CD4-positive, alpha-beta T cell (primary cell): Measurements from ENCODE around the gene GSE1. TPM values are rescaled to one million over a fixed set of nuclear protein-coding genes. Genes with fewer than 3 reads are reported as not detected.

Experiments used
- ATAC-seq: fragments of 200-7000 bp; cut with Tn5 transposase; one replicate; pipeline ENCODE4 v1.10.0; 2022; ENCODE audit warnings: mild to moderate bottlenecking; ENCODE audit not compliant: poor library complexity
- CTCF ChIA-PET: fragments of 350-600 bp; sonication (Branson Sonifier 250); formaldehyde crosslinking; loops from one replicate; lab custom pipeline; 2021; ENCODE audit warnings: antibody characterized with exemption, inconsistent platforms; lab: Charles Lee
- POLR2A ChIA-PET: fragments of 350-600 bp; sonication (Branson Sonifier 250); formaldehyde crosslinking; loops from one replicate; lab custom pipeline; 2021; ENCODE audit warnings: antibody characterized with exemption, inconsistent platforms; lab: Charles Lee
- DNase-seq, 14 experiments: peaks; one replicate each; pipeline ENCODE4 v3.0.0-alpha.2; 2013 to 2020; ENCODE audit warnings: mixed read lengths in 2 of 14
- H3K27ac ChIP-seq, 2 donors: one replicate each; pipeline versions ENCODE4 v1.5.1 to v1.7.0; 2013; ENCODE audit warnings: low read length in 2 of 2, low read depth in 1 of 2, mild to moderate bottlenecking in 1 of 2
- H3K27me3 ChIP-seq, 2 experiments: 1 replicate in 1 of 2; 2 replicates in 1 of 2; pipeline versions ENCODE4 v1.6.1 to v1.7.0; 2013; ENCODE audit warnings: low read length in 2 of 2, control low read depth in 1 of 2, mild to moderate bottlenecking in 1 of 2, moderate library complexity in 1 of 2; ENCODE audit not compliant: insufficient read depth in 2 of 2, control insufficient read depth in 1 of 2
- H3K36me3 ChIP-seq: one replicate; pipeline ENCODE4 v1.6.1; 2013; ENCODE audit warnings: low read length, control low read depth; ENCODE audit not compliant: insufficient read depth
- H3K4me1 ChIP-seq: one replicate; pipeline ENCODE4 v1.6.1; 2013; ENCODE audit warnings: low read length, control low read depth; ENCODE audit not compliant: insufficient read depth
- H3K4me3 ChIP-seq: one replicate; pipeline ENCODE4 v1.5.1; 2013; ENCODE audit warnings: mild to moderate bottlenecking, low read length, moderate library complexity
- H3K9me3 ChIP-seq, 2 experiments: 1 replicate in 1 of 2; 2 replicates in 1 of 2; pipeline versions ENCODE4 v1.6.1 to v1.7.0; 2013; ENCODE audit warnings: low read length in 2 of 2, mild to moderate bottlenecking in 2 of 2, control low read depth in 1 of 2, moderate library complexity in 1 of 2; ENCODE audit not compliant: control insufficient read depth in 1 of 2, insufficient read depth in 1 of 2
- H3K27ac Mint-ChIP-seq: one replicate; pipeline ENCODE4 v1.8.0; 2020; ENCODE audit warnings: mixed read lengths
- H3K27me3 Mint-ChIP-seq: one replicate; pipeline ENCODE4 v1.8.0; 2021; ENCODE audit warnings: mixed read lengths
- H3K36me3 Mint-ChIP-seq: one replicate; pipeline ENCODE4 v1.8.0; 2021; ENCODE audit warnings: low read depth, mixed read lengths
- H3K4me1 Mint-ChIP-seq: one replicate; pipeline ENCODE4 v1.8.0; 2021; ENCODE audit warnings: low read depth, mixed read lengths
- H3K4me3 Mint-ChIP-seq: one replicate; pipeline ENCODE4 v1.8.0; 2020; ENCODE audit warnings: mild to moderate bottlenecking, mixed read lengths
- H3K9me3 Mint-ChIP-seq: one replicate; pipeline ENCODE4 v1.8.0; 2020; ENCODE audit warnings: mixed read lengths
- intact Hi-C, 2 experiments: fragments of 100-400 bp; cut with DNase I in 1 of 2; cut with micrococcal nuclease in 1 of 2; formaldehyde crosslinking; loops; one replicate each; pipeline versions ENCODE4 v1.15.1 to v1.9.0; 2023 to 2025; cut with DNase I, micrococcal nuclease
- total RNA-seq, 174 experiments: library from RNA in 2 of 174; stranded (reverse) in 2 of 174; gene quantifications; one replicate each; pipeline ENCODE4 v1.2.3 and lab custom pipeline; 2021 to 2026
- TF ChIP-seq, protein P1 (sequence below): fragments of 200-600 bp; IDR thresholded peaks from one replicate; pipeline ENCODE4 v1.8.0; 2022; ENCODE audit warnings: antibody characterized with exemption, mild to moderate bottlenecking

Gene GSE1
- total RNA-seq, 2 experiments from 2014 or later, result 11.7 to 13.7 TPM

DNA sequence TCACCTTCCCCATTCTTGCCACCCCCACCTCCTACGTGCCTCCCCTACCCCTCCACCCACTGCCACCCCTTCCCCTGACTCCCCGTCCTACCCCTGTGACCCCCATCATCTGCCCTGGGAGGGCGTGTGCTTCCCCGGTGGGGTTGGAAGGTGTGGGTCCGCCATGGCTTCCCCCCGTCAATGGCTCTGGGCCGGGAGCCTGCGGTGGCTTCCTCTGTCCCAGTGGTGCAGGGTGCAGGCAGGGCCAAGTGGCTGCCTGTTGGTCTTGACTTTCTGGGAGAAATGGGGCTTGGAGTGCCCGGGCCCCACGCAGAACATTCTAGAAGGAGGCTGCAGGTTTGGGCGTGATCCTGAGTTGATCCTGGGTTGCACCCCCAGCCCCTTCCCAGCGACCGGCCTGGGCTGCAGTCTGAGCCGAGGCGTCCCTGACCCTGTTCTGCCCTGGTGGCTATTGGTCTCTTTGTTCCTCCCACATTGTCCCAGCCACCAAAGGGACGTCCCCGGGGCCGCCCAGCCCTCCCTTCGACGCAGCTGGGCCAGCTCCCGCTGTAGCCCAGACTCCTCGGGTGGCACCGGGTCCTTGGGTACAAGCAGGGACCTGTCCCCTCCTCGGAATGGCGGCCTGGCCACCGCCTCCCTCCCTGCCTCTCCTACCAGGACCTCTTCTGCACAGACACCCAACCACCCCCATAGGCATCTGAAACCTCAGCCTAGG, 25.7 kb downstream of the GSE1 start:
- ATAC-seq (no peak), DNase-seq (no peak)
- POLR2A ChIA-PET, result no interaction called here
- intact Hi-C loops, result no loop called here
- H3K4me1 Mint-ChIP-seq, result no peaks in the 10 kb centered on the region
- no peaks in the 10 kb centered on the region for H3K27me3 ChIP-seq
- H3K27me3 Mint-ChIP-seq, result no peaks in the 10 kb centered on the region
- CTCF ChIA-PET, result no interaction called here
- H3K4me3 ChIP-seq, result no peak overlapping the region
- peaks cover 9% of the 10 kb centered on the region for H3K4me1 ChIP-seq
- no peaks in the 10 kb centered on the region for H3K9me3 ChIP-seq
- no peak overlapping the region for H3K27ac ChIP-seq
- no peak overlapping the region for H3K4me3 Mint-ChIP-seq
- no peaks in the 10 kb centered on the region for H3K9me3 Mint-ChIP-seq
- H3K36me3 ChIP-seq, result peaks cover 4% of the 10 kb centered on the region
- H3K36me3 Mint-ChIP-seq, result no peaks in the 10 kb centered on the region
- no peak overlapping the region for H3K27ac Mint-ChIP-seq
- TF ChIP-seq, protein P1, sequence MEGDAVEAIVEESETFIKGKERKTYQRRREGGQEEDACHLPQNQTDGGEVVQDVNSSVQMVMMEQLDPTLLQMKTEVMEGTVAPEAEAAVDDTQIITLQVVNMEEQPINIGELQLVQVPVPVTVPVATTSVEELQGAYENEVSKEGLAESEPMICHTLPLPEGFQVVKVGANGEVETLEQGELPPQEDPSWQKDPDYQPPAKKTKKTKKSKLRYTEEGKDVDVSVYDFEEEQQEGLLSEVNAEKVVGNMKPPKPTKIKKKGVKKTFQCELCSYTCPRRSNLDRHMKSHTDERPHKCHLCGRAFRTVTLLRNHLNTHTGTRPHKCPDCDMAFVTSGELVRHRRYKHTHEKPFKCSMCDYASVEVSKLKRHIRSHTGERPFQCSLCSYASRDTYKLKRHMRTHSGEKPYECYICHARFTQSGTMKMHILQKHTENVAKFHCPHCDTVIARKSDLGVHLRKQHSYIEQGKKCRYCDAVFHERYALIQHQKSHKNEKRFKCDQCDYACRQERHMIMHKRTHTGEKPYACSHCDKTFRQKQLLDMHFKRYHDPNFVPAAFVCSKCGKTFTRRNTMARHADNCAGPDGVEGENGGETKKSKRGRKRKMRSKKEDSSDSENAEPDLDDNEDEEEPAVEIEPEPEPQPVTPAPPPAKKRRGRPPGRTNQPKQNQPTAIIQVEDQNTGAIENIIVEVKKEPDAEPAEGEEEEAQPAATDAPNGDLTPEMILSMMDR, result no peak

DNA sequence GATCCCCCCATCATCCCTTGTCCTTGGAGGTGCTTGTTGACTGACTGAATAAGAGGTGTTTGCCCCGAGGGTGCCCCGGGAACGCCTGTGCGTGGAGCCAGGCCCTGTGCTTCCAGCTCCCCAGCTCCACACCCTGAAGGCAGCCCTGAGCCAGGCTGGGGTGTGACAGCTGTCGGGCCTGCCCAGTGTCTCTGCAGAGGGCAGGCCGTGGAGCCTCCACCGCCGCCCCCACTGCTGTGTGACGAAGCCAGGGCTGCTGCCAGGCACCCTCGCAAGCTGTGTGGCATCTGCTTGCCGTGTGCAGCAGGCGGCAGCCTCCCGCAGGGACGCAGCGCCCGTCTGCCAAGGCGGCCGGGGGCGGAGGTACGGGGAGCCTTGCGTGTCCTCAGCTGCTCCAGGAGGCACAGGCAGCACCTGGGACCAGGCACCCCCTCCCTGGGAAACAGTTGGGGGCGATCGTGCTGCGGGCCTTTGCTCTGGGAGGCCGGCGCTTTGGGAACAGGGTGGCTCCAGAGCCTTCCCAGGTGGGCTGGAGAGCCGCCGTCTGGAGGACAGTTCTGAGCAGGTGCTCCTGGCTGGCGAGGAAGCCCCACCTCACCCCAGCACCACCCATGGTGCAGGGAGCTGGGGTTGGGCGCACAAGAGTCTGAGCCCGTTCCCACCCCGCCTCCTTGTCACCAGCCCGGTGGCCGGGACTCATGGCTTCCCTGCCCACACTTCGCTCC, 26.6 kb downstream of the GSE1 start:
- peaks cover 4% of the 10 kb centered on the region for H3K36me3 ChIP-seq
- H3K4me3 Mint-ChIP-seq, result no peak overlapping the region
- no peaks in the 10 kb centered on the region for H3K9me3 Mint-ChIP-seq
- no peaks in the 10 kb centered on the region for H3K27me3 ChIP-seq
- H3K4me3 ChIP-seq, result no peak overlapping the region
- no peaks in the 10 kb centered on the region for H3K4me1 Mint-ChIP-seq
- POLR2A ChIA-PET, result no interaction called here
- CTCF ChIA-PET, result no interaction called here
- H3K4me1 ChIP-seq, result peaks cover 10% of the 10 kb centered on the region
- no peaks in the 10 kb centered on the region for H3K36me3 Mint-ChIP-seq
- H3K9me3 ChIP-seq, result no peaks in the 10 kb centered on the region
- no peak for DNase-seq
- TF ChIP-seq, protein P1, result no peak
- intact Hi-C loops, result no loop called here
- no peak overlapping the region for H3K27ac Mint-ChIP-seq
- no peak for ATAC-seq
- H3K27ac ChIP-seq, result no peak overlapping the region
- H3K27me3 Mint-ChIP-seq, result no peaks in the 10 kb centered on the region

DNA sequence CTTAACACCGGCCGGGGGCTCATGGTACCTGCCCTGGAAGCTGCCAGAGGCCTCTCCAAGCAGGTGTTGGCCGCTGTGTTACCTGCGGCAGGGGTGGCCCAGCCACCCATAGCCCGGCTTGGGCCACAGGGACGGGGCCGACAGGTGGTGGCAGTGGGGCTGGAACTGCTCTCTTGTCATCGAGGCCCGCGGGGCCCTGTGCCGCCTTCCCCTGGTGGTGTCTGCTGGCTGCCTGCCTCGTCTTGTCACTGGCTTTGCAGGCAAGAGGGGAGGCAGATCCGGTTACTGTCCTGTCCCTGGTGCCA, 27.1 kb downstream of the GSE1 start:
- POLR2A ChIA-PET, result no interaction called here
- H3K36me3 ChIP-seq, result peaks cover 1% of the 10 kb centered on the region
- no peaks in the 10 kb centered on the region for H3K9me3 ChIP-seq
- intact Hi-C loops, result no loop called here
- Mint-ChIP-seq H3K4me3 (no peak overlapping the region), H3K4me1 (no peaks in the 10 kb centered on the region), H3K27me3 (no peaks in the 10 kb centered on the region), H3K36me3 (no peaks in the 10 kb centered on the region), H3K9me3 (no peaks in the 10 kb centered on the region), H3K27ac (no peak overlapping the region)
- CTCF ChIA-PET, result no interaction called here
- no peak overlapping the region for H3K27ac ChIP-seq
- ATAC-seq (no peak), DNase-seq (no peak)
- TF ChIP-seq, protein P1, result no peak
- no peak overlapping the region for H3K4me3 ChIP-seq
- H3K4me1 ChIP-seq, result peaks cover 14% of the 10 kb centered on the region
- no peaks in the 10 kb centered on the region for H3K27me3 ChIP-seq
